PC-3 (cell line): ENCODE results near the gene PLXNA4. TPM values are rescaled to one million over a fixed set of nuclear protein-coding genes. Genes with fewer than 3 reads are reported as not detected.

Experiments used
- ATAC-seq: fragments of 200-7000 bp; cut with Tn5 transposase; 2 replicates; pipeline ENCODE4 v1.9.1; 2020; ENCODE audit warnings: mild to moderate bottlenecking, moderate library complexity
- BruUV-seq: library from RNA; stranded (reverse); fragments of 400-500 nt; replicated peaks from 2 replicates; lab custom pipeline; 2021; lab: Mats Ljungman, UMichigan
- CTCF ChIA-PET: fragments of 300-600 bp; sonication (Branson Sonifier 250); formaldehyde crosslinking; loops from one replicate; lab custom pipeline; 2022; ENCODE audit warnings: antibody characterized with exemption; lab: Charles Lee
- POLR2A ChIA-PET: fragments of 300-600 bp; sonication (Branson Sonifier 250); formaldehyde crosslinking; loops from one replicate; lab custom pipeline; 2022; ENCODE audit warnings: antibody characterized with exemption; ENCODE audit not compliant: unreplicated experiment; lab: Charles Lee
- DNase-seq: peaks from one replicate; pipeline ENCODE4 v3.0.0-alpha.2; 2015
- H2AFZ ChIP-seq: fragments of 300-600 bp; sonication (generic); 2 replicates; pipeline ENCODE4 v1.6.0; 2016; ENCODE audit warnings: antibody characterized with exemption, low read length
- H3F3A ChIP-seq: fragments of 300-600 bp; sonication (generic); one replicate; pipeline ENCODE4 v1.6.0; 2017; ENCODE audit warnings: antibody characterized with exemption, low read length, control low read depth, mild to moderate bottlenecking; ENCODE audit not compliant: unreplicated experiment
- H3K27ac ChIP-seq: fragments of 300-600 bp; sonication (generic); 2 replicates; pipeline ENCODE4 v1.5.1; 2016; ENCODE audit warnings: mild to moderate bottlenecking, low read length
- H3K27me3 ChIP-seq: fragments of 300-600 bp; sonication (generic); 2 replicates; pipeline ENCODE4 v1.6.1; 2016; ENCODE audit warnings: low read length, mixed read lengths
- H3K36me3 ChIP-seq: fragments of 300-600 bp; sonication (generic); 2 replicates; pipeline ENCODE4 v1.6.1; 2016; ENCODE audit warnings: low read depth, mixed run types, low read length, mixed read lengths
- H3K4me1 ChIP-seq: fragments of 300-600 bp; sonication (generic); 2 replicates; pipeline ENCODE4 v1.5.1; 2016; ENCODE audit warnings: low read length; ENCODE audit not compliant: insufficient read depth
- H3K4me2 ChIP-seq: fragments of 300-600 bp; sonication (generic); 2 replicates; pipeline ENCODE4 v1.6.0; 2016; ENCODE audit warnings: low read length
- H3K4me3 ChIP-seq: fragments of 300-600 bp; sonication (generic); 2 replicates; pipeline ENCODE4 v1.5.1; 2016; ENCODE audit warnings: mild to moderate bottlenecking, low read length, mixed read lengths
- H3K79me2 ChIP-seq: fragments of 300-600 bp; sonication (generic); 2 replicates; pipeline ENCODE4 v1.6.1; 2017; ENCODE audit warnings: low read length, mixed read lengths
- H3K9ac ChIP-seq: fragments of 300-600 bp; sonication (generic); 2 replicates; pipeline ENCODE4 v1.6.0; 2016; ENCODE audit warnings: mild to moderate bottlenecking, low read length
- H3K9me2 ChIP-seq: fragments of 300-600 bp; sonication (generic); replicated peaks from 2 replicates; pipeline ENCODE4 v1.6.1; 2016; ENCODE audit warnings: mixed run types, low read length, mixed read lengths
- H3K9me3 ChIP-seq: fragments of 300-600 bp; sonication (generic); 2 replicates; pipeline ENCODE4 v1.6.1; 2016; ENCODE audit warnings: low read length, mixed read lengths
- H4K20me1 ChIP-seq: fragments of 300-600 bp; sonication (generic); 2 replicates; pipeline ENCODE4 v1.6.1; 2016; ENCODE audit warnings: low read length, mixed read lengths
- EZH2 ChIP-seq: fragments of 300-600 bp; sonication (generic); IDR thresholded peaks from one replicate; pipeline ENCODE4 v1.6.1; 2017; ENCODE audit warnings: antibody characterized with exemption, mild to moderate bottlenecking, low read length; ENCODE audit not compliant: unreplicated experiment
- EZH2phosphoT487 ChIP-seq: fragments of 300-600 bp; sonication (generic); IDR thresholded peaks from 2 replicates; pipeline ENCODE4 v1.6.1; 2018; ENCODE audit warnings: mild to moderate bottlenecking, antibody characterized with exemption, low read length, borderline replicate concordance
- intact Hi-C: fragments of 100-400 bp; cut with micrococcal nuclease; formaldehyde crosslinking; loops from 2 replicates; pipeline ENCODE4 v1.9.0; 2023
- total RNA-seq: library from RNA; depleted of rRNA; stranded (reverse); fragments of >200 nt; gene quantifications from 2 replicates; pipeline ENCODE4 v1.2.3, GENCODE V29; 2014
- TF ChIP-seq, protein P1 (sequence below): fragments of 300-600 bp; sonication (generic); conservative IDR thresholded peaks from 2 replicates; pipeline ENCODE4 v1.5.1; 2017; ENCODE audit warnings: antibody characterized with exemption, low read depth, mild to moderate bottlenecking, low read length

The PLXNA4 gene
- total RNA-seq, 1 experiment from 2014 or later: 1.2 TPM

DNA sequence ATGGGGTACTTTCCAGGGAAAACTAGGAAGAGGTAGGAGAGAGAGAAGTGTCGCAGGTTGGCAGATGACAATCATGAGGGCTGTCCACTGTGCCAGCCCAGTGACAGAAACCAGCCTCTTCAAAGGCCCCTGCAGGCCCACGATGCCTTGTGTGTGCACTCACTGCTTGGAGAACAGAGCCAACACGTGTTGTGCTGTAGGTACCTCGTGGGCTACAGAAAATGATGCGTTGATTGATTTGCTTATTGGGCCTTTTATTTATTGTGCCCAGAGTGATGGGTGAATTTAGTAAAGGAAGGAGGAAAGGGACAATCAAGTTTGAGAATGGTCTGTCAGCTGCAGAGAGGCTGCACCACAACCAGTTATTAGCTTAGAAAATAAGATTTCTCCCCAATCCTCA, 215.1 kb downstream of the PLXNA4 start:
- ChIA-PET POLR2A (interaction anchor here (0.7 kb wide), 1 partner anchor 270 kb away, joined by 3 read pairs; no protein-coding TSS in a partner anchor), CTCF (no interaction called here)
- Histone ChIP-seq H4K20me1 (no peaks in the 10 kb centered on the region), H3K4me3 (no peak overlapping the region), H3K27ac (no peak overlapping the region), H3K9me2 (no peaks in the 10 kb centered on the region), H2AFZ (no peak overlapping the region), H3K36me3 (no peaks in the 10 kb centered on the region), H3K4me2 (no peak overlapping the region), H3K79me2 (no peaks in the 10 kb centered on the region), H3K4me1 (peaks cover 8% of the 10 kb centered on the region; the same call in 1 of the 2 replicates), H3K9me3 (no peaks in the 10 kb centered on the region), H3K9ac (no peak overlapping the region), H3K27me3 (no peaks in the 10 kb centered on the region), H3F3A (no peaks in the 10 kb centered on the region)
- no peak for ATAC-seq
- TF ChIP-seq EZH2phosphoT487 (no peak), EZH2 (no peak)
- TF ChIP-seq, protein P1, sequence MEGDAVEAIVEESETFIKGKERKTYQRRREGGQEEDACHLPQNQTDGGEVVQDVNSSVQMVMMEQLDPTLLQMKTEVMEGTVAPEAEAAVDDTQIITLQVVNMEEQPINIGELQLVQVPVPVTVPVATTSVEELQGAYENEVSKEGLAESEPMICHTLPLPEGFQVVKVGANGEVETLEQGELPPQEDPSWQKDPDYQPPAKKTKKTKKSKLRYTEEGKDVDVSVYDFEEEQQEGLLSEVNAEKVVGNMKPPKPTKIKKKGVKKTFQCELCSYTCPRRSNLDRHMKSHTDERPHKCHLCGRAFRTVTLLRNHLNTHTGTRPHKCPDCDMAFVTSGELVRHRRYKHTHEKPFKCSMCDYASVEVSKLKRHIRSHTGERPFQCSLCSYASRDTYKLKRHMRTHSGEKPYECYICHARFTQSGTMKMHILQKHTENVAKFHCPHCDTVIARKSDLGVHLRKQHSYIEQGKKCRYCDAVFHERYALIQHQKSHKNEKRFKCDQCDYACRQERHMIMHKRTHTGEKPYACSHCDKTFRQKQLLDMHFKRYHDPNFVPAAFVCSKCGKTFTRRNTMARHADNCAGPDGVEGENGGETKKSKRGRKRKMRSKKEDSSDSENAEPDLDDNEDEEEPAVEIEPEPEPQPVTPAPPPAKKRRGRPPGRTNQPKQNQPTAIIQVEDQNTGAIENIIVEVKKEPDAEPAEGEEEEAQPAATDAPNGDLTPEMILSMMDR: no peak
- DNase-seq: no peak
- intact Hi-C loops: no loop called here
- BruUV-seq: no TSS peak

DNA sequence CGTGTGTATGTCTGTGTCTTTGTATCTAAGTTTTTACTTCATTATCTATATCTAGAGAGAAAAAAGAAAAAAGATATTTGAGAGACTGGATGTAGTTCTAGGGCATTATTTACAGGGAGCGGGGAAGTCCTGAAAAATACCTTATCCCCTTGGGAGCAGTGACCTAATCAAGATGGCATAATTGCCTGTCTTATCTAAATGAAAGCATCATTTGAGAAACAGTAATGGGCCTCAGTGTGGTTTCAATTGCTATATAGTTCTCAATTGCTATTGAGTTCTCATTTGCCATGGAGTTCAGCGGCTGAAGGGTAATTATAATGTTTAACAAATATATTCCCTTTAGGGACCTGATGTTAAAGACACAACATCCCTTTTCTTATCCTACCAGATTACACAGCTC, 216.5 kb downstream of the PLXNA4 start:
- Histone ChIP-seq H3F3A (no peaks in the 10 kb centered on the region), H3K4me3 (no peak overlapping the region), H3K9me3 (no peaks in the 10 kb centered on the region), H3K4me2 (no peak overlapping the region), H3K27me3 (no peaks in the 10 kb centered on the region), H3K36me3 (no peaks in the 10 kb centered on the region), H4K20me1 (no peaks in the 10 kb centered on the region), H3K9me2 (no peaks in the 10 kb centered on the region), H3K9ac (no peak overlapping the region), H3K79me2 (no peaks in the 10 kb centered on the region), H3K27ac (no peak overlapping the region), H3K4me1 (peaks cover 8% of the 10 kb centered on the region; the same call in 1 of the 2 replicates), H2AFZ (no peak overlapping the region)
- no peak for ATAC-seq
- ChIA-PET CTCF (no interaction called here), POLR2A (no interaction called here)
- intact Hi-C loops: no loop called here
- TF ChIP-seq EZH2 (no peak), EZH2phosphoT487 (no peak)
- TF ChIP-seq, protein P1: no peak
- BruUV-seq: no TSS peak
- no peak for DNase-seq

DNA sequence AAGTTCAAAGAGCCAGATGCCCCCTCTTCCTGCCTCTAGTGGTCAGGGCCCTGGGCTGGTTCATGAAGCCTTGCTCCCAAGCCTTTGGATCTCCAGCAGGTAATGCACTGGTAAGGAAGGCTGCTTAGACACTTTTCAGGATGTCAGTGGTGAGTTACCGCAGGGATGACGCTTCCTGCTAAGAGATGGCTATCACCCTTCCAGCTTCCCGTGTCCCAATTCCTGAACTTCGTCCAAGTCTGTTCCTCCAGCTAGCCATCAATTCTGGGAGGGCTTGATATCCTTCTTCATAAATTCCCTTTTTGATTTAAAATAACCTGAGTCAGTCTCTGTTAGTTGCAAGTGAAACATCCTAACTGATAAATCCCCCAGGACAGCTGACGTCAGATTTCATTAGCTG, 221.2 kb downstream of the PLXNA4 start:
- Histone ChIP-seq H3K4me3 (no peak overlapping the region), H3K4me1 (peaks cover 8% of the 10 kb centered on the region; the same call in 1 of the 2 replicates), H2AFZ (no peak overlapping the region), H3K9me2 (no peaks in the 10 kb centered on the region), H4K20me1 (no peaks in the 10 kb centered on the region), H3K9ac (no peak overlapping the region), H3K36me3 (no peaks in the 10 kb centered on the region), H3F3A (no peaks in the 10 kb centered on the region), H3K27me3 (peaks cover 9% of the 10 kb centered on the region; the same call in 1 of the 2 replicates), H3K27ac (no peak overlapping the region), H3K4me2 (no peak overlapping the region), H3K79me2 (no peaks in the 10 kb centered on the region), H3K9me3 (no peaks in the 10 kb centered on the region)
- POLR2A ChIA-PET: no interaction called here
- BruUV-seq: no TSS peak
- DNase-seq: no peak
- intact Hi-C loops: no loop called here
- no peak for ATAC-seq
- TF ChIP-seq EZH2 (no peak), EZH2phosphoT487 (no peak)
- TF ChIP-seq, protein P1: no peak
- CTCF ChIA-PET: no interaction called here
